Keratinocyte (primary cell): ENCODE results near the gene NELL2. TPM values are rescaled to one million over a fixed set of nuclear protein-coding genes. Genes with fewer than 3 reads are reported as not detected.
"Not testable (repeated sequence)": the region's sequence is repeated elsewhere in the genome, so short reads cannot be mapped to it uniquely, and the experiment has no call there.

ENCODE experiments used
- DNase-seq: peaks from one replicate; pipeline ENCODE4 v3.0.0-alpha.2; 2011; ENCODE audit warnings: low read depth, missing footprints, low spot score
- FAIRE-seq: peaks from 2 replicates; lab custom pipeline; 2011; peaks lifted over from hg19 to GRCh38; lab: Jason Lieb, UNC
- H2AFZ ChIP-seq: 2 replicates; pipeline ENCODE4 v1.6.0; 2012; ENCODE audit warnings: low read length, control low read depth, inconsistent platforms; ENCODE audit not compliant: control insufficient read depth
- H3K27ac ChIP-seq: 2 replicates; pipeline ENCODE4 v1.5.1; 2011; ENCODE audit warnings: low read length; ENCODE audit not compliant: control insufficient read depth, insufficient read depth
- H3K27me3 ChIP-seq: 3 replicates; pipeline ENCODE4 v1.6.0; 2011; ENCODE audit warnings: low read length; ENCODE audit not compliant: control insufficient read depth, insufficient read depth; ENCODE audit errors: extremely low read depth
- H3K36me3 ChIP-seq, 2 experiments: 2 replicates in 1 of 2; 3 replicates in 1 of 2; pipeline ENCODE4 v1.5.1; 2011; ENCODE audit warnings: low read length in 2 of 2, mild to moderate bottlenecking in 1 of 2; ENCODE audit not compliant: control insufficient read depth in 2 of 2, insufficient read depth in 2 of 2; ENCODE audit errors: extremely low read depth in 1 of 2
- H3K4me1 ChIP-seq: 3 replicates; pipeline ENCODE4 v1.5.1; 2011; ENCODE audit warnings: low read length; ENCODE audit not compliant: control insufficient read depth, insufficient read depth; ENCODE audit errors: extremely low read depth
- H3K4me2 ChIP-seq: 3 replicates; pipeline ENCODE4 v1.6.0; 2011; ENCODE audit warnings: low read depth, low read length; ENCODE audit not compliant: control insufficient read depth, insufficient read depth; ENCODE audit errors: extremely low read depth
- H3K4me3 ChIP-seq, 3 experiments: fragments of 200-600 bp in 1 of 3; sonication (generic) in 1 of 3; 2 replicates in 2 of 3; 3 replicates in 1 of 3; pipeline ENCODE4 v1.5.1; 2011 to 2016; ENCODE audit warnings: low read length in 3 of 3, mild to moderate bottlenecking in 3 of 3, control low read depth in 2 of 3, inconsistent platforms in 1 of 3, low read depth in 1 of 3, mixed read lengths in 1 of 3, mixed run types in 1 of 3, moderate library complexity in 1 of 3; ENCODE audit not compliant: control insufficient read depth in 2 of 3, insufficient read depth in 2 of 3; ENCODE audit errors: extremely low read depth in 1 of 3
- H3K79me2 ChIP-seq: 2 replicates; pipeline ENCODE4 v1.6.0; 2012; ENCODE audit warnings: low read length; ENCODE audit not compliant: control insufficient read depth, insufficient read depth
- H3K9ac ChIP-seq: 3 replicates; pipeline ENCODE4 v1.6.0; 2011; ENCODE audit warnings: low read length; ENCODE audit not compliant: control insufficient read depth, insufficient read depth; ENCODE audit errors: extremely low read depth
- H3K9me1 ChIP-seq: 3 replicates; pipeline ENCODE4 v1.6.0; 2011; ENCODE audit warnings: low read length; ENCODE audit not compliant: control insufficient read depth, insufficient read depth; ENCODE audit errors: extremely low read depth
- H3K9me3 ChIP-seq: 2 replicates; pipeline ENCODE4 v1.5.1; 2012; ENCODE audit warnings: low read depth, low read length; ENCODE audit not compliant: control insufficient read depth
- H4K20me1 ChIP-seq: 3 replicates; pipeline ENCODE4 v1.6.0; 2011; ENCODE audit warnings: low read length; ENCODE audit not compliant: control insufficient read depth, insufficient read depth; ENCODE audit errors: extremely low read depth
- EZH2 ChIP-seq: IDR thresholded peaks from one replicate; pipeline ENCODE4 v1.6.1; 2012; ENCODE audit warnings: inconsistent platforms, mild to moderate bottlenecking, low read length, moderate library complexity
- dilution Hi-C: fragments of 300-500 bp; cut with MboI; formaldehyde crosslinking; loops from one replicate; pipeline ENCODE4 v1.7.0; 2020; ENCODE audit warnings: low sequenced_read_pairs; ENCODE audit not compliant: extremely low pct_ligation_motif_present
- polyA plus RNA-seq, 5 experiments: library from polyadenylated mRNA; depleted of rRNA in 3 of 5; stranded (reverse) in 3 of 5; stranded (forward) in 1 of 5; unstranded in 1 of 5; fragments of >200 nt; gene quantifications; 1 replicate in 1 of 5; 2 replicates in 3 of 5; 3 replicates in 1 of 5; pipeline versions ENCODE4 v1.2.1 to v1.2.3, GENCODE V29; 2011 to 2012; ENCODE audit warnings: missing spikeins in 2 of 5, low read depth in 1 of 5, low replicate concordance in 1 of 5
- TF ChIP-seq, protein P1 (sequence below), 3 experiments: IDR thresholded peaks in 1 of 3; conservative IDR thresholded peaks in 1 of 3; optimal IDR thresholded peaks in 1 of 3; 2 replicates in 2 of 3; 3 replicates in 1 of 3; pipeline versions ENCODE3 to v1.5.1; 2011; ENCODE audit warnings: low read length in 3 of 3, mild to moderate bottlenecking in 3 of 3, moderate library complexity in 2 of 3, control low read depth in 1 of 3, inconsistent platforms in 1 of 3; ENCODE audit not compliant: insufficient read depth in 2 of 3; ENCODE audit errors: extremely low read depth in 1 of 3

The NELL2 gene
- polyA plus RNA-seq, 1 donor (not counting 4 experiments of a cell fraction or from before 2014, with no cell fraction given), result 0.58 TPM

DNA sequence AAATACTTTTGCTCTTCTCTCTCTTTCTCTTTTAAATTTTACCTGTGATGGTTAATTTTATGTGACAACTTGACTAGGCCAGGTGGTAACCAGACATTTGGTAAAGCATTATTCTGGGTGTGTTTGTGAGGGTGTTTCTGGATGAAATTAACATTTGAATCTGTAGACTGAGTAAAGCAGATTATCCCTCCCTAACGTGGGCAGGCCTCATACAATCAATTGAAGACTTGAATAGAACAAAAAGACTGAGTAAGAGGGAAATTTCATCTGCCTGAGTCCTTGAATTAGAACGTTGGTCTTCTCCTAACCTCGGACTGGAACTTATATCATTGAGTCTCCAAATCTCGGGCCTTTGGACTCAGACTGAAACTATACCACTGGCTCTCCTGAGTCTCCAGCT, 182.1 kb downstream of the NELL2 start:
- Histone ChIP-seq H3K9me3 (no peaks in the 10 kb centered on the region), H3K4me3 (no peak overlapping the region), H3K9me1 (no peaks in the 10 kb centered on the region), H3K79me2 (no peaks in the 10 kb centered on the region), H3K9ac (no peak overlapping the region), H3K4me2 (no peak overlapping the region), H3K36me3 (no peaks in the 10 kb centered on the region), H3K27me3 (no peaks in the 10 kb centered on the region), H2AFZ (no peak overlapping the region), H4K20me1 (no peaks in the 10 kb centered on the region), H3K27ac (no peak overlapping the region), H3K4me1 (no peaks in the 10 kb centered on the region)
- DNase-seq (no peak), FAIRE-seq (no peak)
- dilution Hi-C loops, result no loop called here
- TF ChIP-seq EZH2, result no peak
- TF ChIP-seq, protein P1, sequence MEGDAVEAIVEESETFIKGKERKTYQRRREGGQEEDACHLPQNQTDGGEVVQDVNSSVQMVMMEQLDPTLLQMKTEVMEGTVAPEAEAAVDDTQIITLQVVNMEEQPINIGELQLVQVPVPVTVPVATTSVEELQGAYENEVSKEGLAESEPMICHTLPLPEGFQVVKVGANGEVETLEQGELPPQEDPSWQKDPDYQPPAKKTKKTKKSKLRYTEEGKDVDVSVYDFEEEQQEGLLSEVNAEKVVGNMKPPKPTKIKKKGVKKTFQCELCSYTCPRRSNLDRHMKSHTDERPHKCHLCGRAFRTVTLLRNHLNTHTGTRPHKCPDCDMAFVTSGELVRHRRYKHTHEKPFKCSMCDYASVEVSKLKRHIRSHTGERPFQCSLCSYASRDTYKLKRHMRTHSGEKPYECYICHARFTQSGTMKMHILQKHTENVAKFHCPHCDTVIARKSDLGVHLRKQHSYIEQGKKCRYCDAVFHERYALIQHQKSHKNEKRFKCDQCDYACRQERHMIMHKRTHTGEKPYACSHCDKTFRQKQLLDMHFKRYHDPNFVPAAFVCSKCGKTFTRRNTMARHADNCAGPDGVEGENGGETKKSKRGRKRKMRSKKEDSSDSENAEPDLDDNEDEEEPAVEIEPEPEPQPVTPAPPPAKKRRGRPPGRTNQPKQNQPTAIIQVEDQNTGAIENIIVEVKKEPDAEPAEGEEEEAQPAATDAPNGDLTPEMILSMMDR (optimal IDR thresholded peaks at IDR 0.05 in 1 of 3, IDR thresholded peaks at IDR 0.05 in 1 of 3, conservative IDR thresholded peaks at IDR 0.05 in 1 of 3; ENCODE audit: extremely low read depth in 1 of 3, insufficient read depth in 2 of 3, low read length in 3 of 3), result no peak

- Histone ChIP-seq H3K27me3 (no peaks in the 10 kb centered on the region), H4K20me1 (no peaks in the 10 kb centered on the region), H3K36me3 (no peaks in the 10 kb centered on the region), H3K9me1 (no peaks in the 10 kb centered on the region), H2AFZ (no peak overlapping the region), H3K4me3 (no peak overlapping the region), H3K27ac (no peak overlapping the region), H3K4me2 (no peak overlapping the region), H3K9ac (no peak overlapping the region), H3K4me1 (no peaks in the 10 kb centered on the region), H3K9me3 (no peaks in the 10 kb centered on the region), H3K79me2 (no peaks in the 10 kb centered on the region)
- dilution Hi-C loops, result no loop called here
- FAIRE-seq, result no peak
- TF ChIP-seq EZH2, result no peak
- TF ChIP-seq, protein P1 (optimal IDR thresholded peaks at IDR 0.05 in 1 of 3, IDR thresholded peaks at IDR 0.05 in 1 of 3, conservative IDR thresholded peaks at IDR 0.05 in 1 of 3; ENCODE audit: extremely low read depth in 1 of 3, insufficient read depth in 2 of 3, low read length in 3 of 3), result no peak
- no peak for DNase-seq
Observed at GRCh38 chr12:44689587-44689986, 186.5 kb downstream of the NELL2 start.

DNA sequence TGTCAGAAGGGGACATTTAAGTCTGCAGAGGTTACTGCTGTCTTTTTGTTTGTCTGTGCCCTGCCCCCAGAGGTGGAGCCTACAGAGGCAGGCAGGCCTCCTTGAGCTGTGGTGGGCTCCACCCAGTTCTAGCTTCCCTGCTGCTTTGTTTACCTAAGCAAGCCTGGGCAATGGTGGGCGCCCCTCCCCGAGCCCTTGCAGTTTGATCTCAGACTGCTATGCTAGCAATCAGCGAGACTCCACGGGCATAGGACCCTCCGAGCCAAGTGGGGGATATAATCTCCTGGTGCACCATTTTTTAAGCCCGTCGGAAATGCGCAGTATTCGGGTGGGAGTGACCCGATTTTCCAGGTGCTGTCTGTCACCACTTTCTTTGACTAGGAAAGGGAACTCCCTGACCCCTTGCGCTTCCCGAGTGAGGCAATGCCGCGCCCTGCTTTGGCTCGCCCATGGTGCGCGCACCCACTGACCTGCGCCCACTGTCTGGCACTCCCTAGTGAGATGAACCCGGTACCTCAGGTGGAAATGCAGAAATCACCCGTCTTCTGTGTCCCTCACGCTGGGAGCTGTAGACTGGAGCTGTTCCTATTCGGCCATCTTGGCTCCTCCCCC, 189.2 kb downstream of the NELL2 start:
- H4K20me1 ChIP-seq, H2AFZ ChIP-seq, dilution Hi-C loops, H3K4me1 ChIP-seq, H3K9me1 ChIP-seq, H3K27me3 ChIP-seq, H3K4me2 ChIP-seq, H3K27ac ChIP-seq, H3K79me2 ChIP-seq, H3K36me3 ChIP-seq, H3K9ac ChIP-seq, H3K4me3 ChIP-seq, FAIRE-seq, H3K9me3 ChIP-seq, DNase-seq: not testable (repeated sequence)
